Measurements from ENCODE around the gene ALPG. TPM values are rescaled to one million over a fixed set of nuclear protein-coding genes. Genes with fewer than 3 reads are reported as not detected.
"Not testable (repeated sequence)": the region's sequence is repeated elsewhere in the genome, so short reads cannot be mapped to it uniquely, and the experiment has no call there.

Gene ALPG
- total RNA-seq, 1 donor from 2014 or later = not detected

DNA sequence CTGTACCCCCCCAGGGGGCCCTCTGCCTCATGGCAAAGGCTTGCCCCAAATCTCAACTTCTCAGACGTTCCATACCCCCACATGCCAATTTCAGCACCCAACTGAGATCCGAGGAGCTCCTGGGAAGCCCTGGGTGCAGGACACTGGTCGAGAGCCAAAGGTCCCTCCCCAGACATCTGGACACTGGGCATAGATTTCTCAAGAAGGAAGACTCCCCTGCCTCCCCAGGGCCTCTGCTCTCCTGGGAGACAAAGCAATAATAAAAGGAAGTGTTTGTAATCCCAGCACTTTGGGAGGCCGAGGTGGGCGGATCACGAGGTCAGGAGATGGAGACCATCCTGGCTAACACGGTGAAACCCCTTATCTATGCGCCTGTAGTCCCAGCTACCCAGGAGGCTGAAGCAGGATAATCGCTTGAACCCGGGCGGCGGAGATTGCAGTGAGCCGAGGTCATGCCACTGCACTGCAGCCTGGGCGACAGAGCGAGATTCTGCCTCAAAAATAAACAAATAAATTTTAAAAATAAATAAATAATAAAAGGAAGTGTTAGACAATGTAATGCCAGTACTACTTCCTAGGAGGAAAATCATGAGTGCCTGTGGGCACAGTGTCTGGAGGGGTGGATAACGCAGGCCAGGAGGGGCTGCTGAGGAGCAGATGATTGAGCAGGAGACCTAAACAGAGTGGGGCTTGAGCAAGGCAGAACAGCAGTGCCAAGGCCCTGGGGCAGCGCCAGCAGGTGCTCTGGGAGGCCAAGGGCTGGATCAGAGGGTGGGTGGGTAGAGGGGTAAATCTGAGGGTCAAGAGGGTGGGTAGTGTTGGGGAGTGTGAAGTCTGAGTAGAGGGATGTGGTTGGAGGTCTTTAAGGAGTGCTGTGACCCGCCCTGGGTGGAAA lies 24.1 kb upstream of the ALPG start:
- Mint-ChIP-seq H3K4me1 (ENCODE audit: unreplicated experiment) (peaks cover 32% of the 10 kb centered on the region), H3K27me3 (ENCODE audit: unreplicated experiment) (no peaks in the 10 kb centered on the region), H3K9me3 (ENCODE audit: unreplicated experiment) (no peaks in the 10 kb centered on the region), H3K27ac (ENCODE audit: unreplicated experiment) (no peak overlapping the region), H3K4me3 (ENCODE audit: unreplicated experiment) (no peak overlapping the region), H3K36me3 (ENCODE audit: unreplicated experiment) (no peaks in the 10 kb centered on the region)
- DNase-seq (ENCODE audit: extremely low spot score, unreplicated experiment) = no peak
- TF ChIP-seq, protein P1, sequence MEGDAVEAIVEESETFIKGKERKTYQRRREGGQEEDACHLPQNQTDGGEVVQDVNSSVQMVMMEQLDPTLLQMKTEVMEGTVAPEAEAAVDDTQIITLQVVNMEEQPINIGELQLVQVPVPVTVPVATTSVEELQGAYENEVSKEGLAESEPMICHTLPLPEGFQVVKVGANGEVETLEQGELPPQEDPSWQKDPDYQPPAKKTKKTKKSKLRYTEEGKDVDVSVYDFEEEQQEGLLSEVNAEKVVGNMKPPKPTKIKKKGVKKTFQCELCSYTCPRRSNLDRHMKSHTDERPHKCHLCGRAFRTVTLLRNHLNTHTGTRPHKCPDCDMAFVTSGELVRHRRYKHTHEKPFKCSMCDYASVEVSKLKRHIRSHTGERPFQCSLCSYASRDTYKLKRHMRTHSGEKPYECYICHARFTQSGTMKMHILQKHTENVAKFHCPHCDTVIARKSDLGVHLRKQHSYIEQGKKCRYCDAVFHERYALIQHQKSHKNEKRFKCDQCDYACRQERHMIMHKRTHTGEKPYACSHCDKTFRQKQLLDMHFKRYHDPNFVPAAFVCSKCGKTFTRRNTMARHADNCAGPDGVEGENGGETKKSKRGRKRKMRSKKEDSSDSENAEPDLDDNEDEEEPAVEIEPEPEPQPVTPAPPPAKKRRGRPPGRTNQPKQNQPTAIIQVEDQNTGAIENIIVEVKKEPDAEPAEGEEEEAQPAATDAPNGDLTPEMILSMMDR (IDR thresholded peaks at IDR 0.05) = no peak

DNA sequence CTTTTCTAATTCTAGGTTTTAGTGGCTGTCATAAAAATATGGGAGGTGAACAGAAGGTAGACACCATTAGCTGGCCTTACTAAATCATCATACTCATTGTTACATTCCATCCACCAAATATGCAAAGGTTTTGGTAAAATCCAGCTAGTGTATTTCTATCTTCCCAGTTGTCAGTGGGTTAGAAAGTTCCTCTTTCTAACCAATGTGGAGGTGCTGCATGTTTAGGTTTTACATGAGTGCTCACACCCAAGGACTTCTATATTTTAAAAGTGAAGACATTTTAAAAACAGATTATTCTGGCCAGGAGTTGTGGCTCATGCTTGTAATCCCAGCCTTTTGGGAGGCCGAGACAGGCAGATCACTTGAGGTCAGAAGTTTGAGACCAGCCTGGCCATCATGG lies 22.2 kb upstream of the ALPG start:
- TF ChIP-seq, protein P1 (IDR thresholded peaks at IDR 0.05) = no peak
- H3K36me3 Mint-ChIP-seq (ENCODE audit: unreplicated experiment) = no peaks in the 10 kb centered on the region
- H3K27me3 Mint-ChIP-seq (ENCODE audit: unreplicated experiment) = no peaks in the 10 kb centered on the region
- DNase-seq (ENCODE audit: extremely low spot score, unreplicated experiment) = no peak
- H3K27ac Mint-ChIP-seq (ENCODE audit: unreplicated experiment) = peak overlapping the region; percentile 52
- no peaks in the 10 kb centered on the region for H3K9me3 Mint-ChIP-seq (ENCODE audit: unreplicated experiment)
- H3K4me1 Mint-ChIP-seq (ENCODE audit: unreplicated experiment) = peaks cover 41% of the 10 kb centered on the region
- no peak overlapping the region for H3K4me3 Mint-ChIP-seq (ENCODE audit: unreplicated experiment)

DNA sequence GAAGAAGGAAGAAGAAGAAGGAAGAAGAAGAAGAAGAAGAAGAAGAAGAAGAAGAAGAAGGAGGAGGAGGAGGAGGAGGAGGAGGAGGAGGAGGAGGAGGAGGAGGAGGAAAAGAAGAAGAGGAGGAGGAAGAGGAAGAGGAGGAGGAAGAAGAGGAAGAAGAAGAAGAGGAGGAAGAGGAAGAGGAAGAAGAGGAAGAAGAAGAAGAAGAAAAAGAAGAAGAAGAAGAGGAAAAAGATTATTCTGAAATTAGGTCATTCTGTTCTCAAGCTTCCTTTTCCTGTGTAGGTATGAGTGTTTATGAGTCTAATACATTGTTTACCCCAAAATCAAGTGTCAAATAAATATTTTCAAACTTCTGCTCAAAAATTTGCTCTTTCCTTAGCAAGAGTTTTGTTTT lies 21.6 kb upstream of the ALPG start:
- not testable (repeated sequence) for DNase-seq (ENCODE audit: extremely low spot score, unreplicated experiment); H3K4me3 Mint-ChIP-seq (ENCODE audit: unreplicated experiment); H3K36me3 Mint-ChIP-seq (ENCODE audit: unreplicated experiment); H3K27me3 Mint-ChIP-seq (ENCODE audit: unreplicated experiment); H3K9me3 Mint-ChIP-seq (ENCODE audit: unreplicated experiment)
- Mint-ChIP-seq H3K27ac (ENCODE audit: unreplicated experiment) (peak overlapping the region; percentile 87), H3K4me1 (ENCODE audit: unreplicated experiment) (peaks cover 47% of the 10 kb centered on the region)

DNA sequence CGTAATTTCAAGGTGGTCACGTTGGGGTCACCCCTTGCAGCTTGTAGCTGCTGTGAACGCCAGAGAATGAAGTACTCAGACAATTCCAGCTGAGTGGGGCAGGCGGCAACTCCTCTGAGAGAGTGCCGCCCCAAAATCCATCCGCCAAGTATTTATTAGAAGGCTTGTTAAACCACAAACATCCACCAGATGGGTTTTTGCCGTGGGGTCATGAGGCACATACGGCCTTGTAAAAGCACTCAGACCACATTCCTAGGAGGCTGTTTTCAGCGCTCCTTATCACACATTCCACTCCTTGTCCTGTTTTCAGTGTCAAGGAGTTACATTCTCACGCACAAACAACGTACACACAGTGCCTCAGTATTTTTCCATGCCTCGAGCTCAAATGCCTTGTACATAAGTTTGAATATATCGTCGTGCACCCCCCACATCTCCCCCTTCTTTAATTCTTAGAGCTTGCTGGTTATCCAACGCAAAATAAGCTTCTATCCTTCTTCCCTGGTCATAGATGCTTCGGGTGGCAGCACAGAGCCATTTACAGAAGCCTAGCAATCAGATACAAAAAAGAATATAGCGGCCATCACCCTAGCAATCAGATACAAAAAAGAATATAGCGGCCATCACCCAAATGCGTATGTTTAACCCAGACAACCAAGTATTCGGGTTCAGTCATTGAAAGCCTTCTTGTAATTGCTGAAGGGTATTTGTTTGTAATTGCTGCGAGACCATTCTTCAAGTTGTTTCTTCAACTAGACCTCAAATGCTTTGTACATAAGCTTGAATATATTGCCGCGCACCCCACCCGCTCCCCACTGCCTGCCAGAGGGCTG lies 20.8 kb upstream of the ALPG start:
- peak overlapping the region; percentile 49 for H3K4me3 Mint-ChIP-seq (ENCODE audit: unreplicated experiment)
- TF ChIP-seq, protein P1 (IDR thresholded peaks at IDR 0.05) = peak; percentile 27
- no peaks in the 10 kb centered on the region for H3K27me3 Mint-ChIP-seq (ENCODE audit: unreplicated experiment)
- DNase-seq (ENCODE audit: extremely low spot score, unreplicated experiment) = no peak
- H3K4me1 Mint-ChIP-seq (ENCODE audit: unreplicated experiment) = peaks cover 55% of the 10 kb centered on the region
- peak overlapping the region; percentile 87 for H3K27ac Mint-ChIP-seq (ENCODE audit: unreplicated experiment)
- H3K9me3 Mint-ChIP-seq (ENCODE audit: unreplicated experiment) = no peaks in the 10 kb centered on the region
- H3K36me3 Mint-ChIP-seq (ENCODE audit: unreplicated experiment) = no peaks in the 10 kb centered on the region

DNA sequence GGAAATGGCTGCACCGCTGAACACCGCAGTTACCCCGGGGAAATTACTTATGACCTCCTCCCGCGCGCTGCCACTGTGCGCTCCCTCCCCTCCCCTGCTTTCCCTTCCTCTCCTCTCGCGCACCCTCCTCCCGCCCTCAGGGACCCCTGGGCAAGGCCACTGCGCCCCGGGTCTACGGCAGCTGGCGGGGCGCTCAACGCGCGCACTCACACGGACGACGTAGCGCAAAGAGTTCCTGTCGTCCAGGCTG lies 20.2 kb upstream of the ALPG start:
- no peak for DNase-seq (ENCODE audit: extremely low spot score, unreplicated experiment)
- Mint-ChIP-seq H3K27ac (ENCODE audit: unreplicated experiment) (peak overlapping the region; percentile 87), H3K4me1 (ENCODE audit: unreplicated experiment) (peaks cover 57% of the 10 kb centered on the region), H3K9me3 (ENCODE audit: unreplicated experiment) (no peaks in the 10 kb centered on the region), H3K4me3 (ENCODE audit: unreplicated experiment) (no peak overlapping the region), H3K27me3 (ENCODE audit: unreplicated experiment) (no peaks in the 10 kb centered on the region), H3K36me3 (ENCODE audit: unreplicated experiment) (no peaks in the 10 kb centered on the region)
- TF ChIP-seq, protein P1 (IDR thresholded peaks at IDR 0.05) = no peak

Data from osteocyte (in vitro differentiated cells).